Fibroblast of skin of scalp (primary cell): ENCODE data around the gene MAN1C1.

ENCODE experiments used
- DNase-seq: peaks from one replicate; pipeline ENCODE4 v3.0.0-alpha.2; 2013

Gene MAN1C1

GRCh38 chr1:25614501-25615171, 2.0 kb upstream of the MAN1C1 start:
- no peak for DNase-seq

GRCh38 chr1:25615172-25615541, 1.4 kb upstream of the MAN1C1 start:
- DNase-seq = no peak

GRCh38 chr1:25615563-25616094, 962 bp upstream of the MAN1C1 start:
- DNase-seq = no peak

GRCh38 chr1:25616987-25617624, 515 bp downstream of the MAN1C1 start:
- DNase-seq = no peak

- DNase-seq = no peak
Observed at GRCh38 chr1:25617625-25618432, 1.2 kb downstream of the MAN1C1 start.

GRCh38 chr1:25618433-25618808, 1.8 kb downstream of the MAN1C1 start:
- DNase-seq = no peak

GRCh38 chr1:25619101-25619890, 2.7 kb downstream of the MAN1C1 start:
- DNase-seq = peak; percentile 24

- DNase-seq = no peak
Observed at GRCh38 chr1:25620211-25620610, 3.6 kb downstream of the MAN1C1 start.

GRCh38 chr1:25620701-25621350, 4.2 kb downstream of the MAN1C1 start:
- DNase-seq = no peak

- no peak for DNase-seq
Observed at GRCh38 chr1:25621876-25622275, 5.3 kb downstream of the MAN1C1 start.

GRCh38 chr1:25622531-25622930, 5.9 kb downstream of the MAN1C1 start:
- no peak for DNase-seq

- no peak for DNase-seq
Observed at GRCh38 chr1:25623007-25623406, 6.4 kb downstream of the MAN1C1 start.

- DNase-seq = no peak
Observed at GRCh38 chr1:25623731-25624130, 7.1 kb downstream of the MAN1C1 start.

GRCh38 chr1:25624156-25624555, 7.6 kb downstream of the MAN1C1 start:
- no peak for DNase-seq

GRCh38 chr1:25624604-25625003, 8.0 kb downstream of the MAN1C1 start:
- no peak for DNase-seq

- no peak for DNase-seq
Observed at GRCh38 chr1:25626018-25626417, 9.4 kb downstream of the MAN1C1 start.

GRCh38 chr1:25628741-25629421, 12.3 kb downstream of the MAN1C1 start:
- no peak for DNase-seq

- peak; percentile 24 for DNase-seq
Observed at GRCh38 chr1:25629836-25630235, 13.2 kb downstream of the MAN1C1 start.

- no peak for DNase-seq
Observed at GRCh38 chr1:25631750-25632485, 15.3 kb downstream of the MAN1C1 start.

- DNase-seq = no peak
Observed at GRCh38 chr1:25634066-25634465, 17.5 kb downstream of the MAN1C1 start.

GRCh38 chr1:25634896-25635295, 18.3 kb downstream of the MAN1C1 start:
- no peak for DNase-seq
